Measurements from ENCODE around the gene PPIL6. TPM values are rescaled to one million over a fixed set of nuclear protein-coding genes. Genes with fewer than 3 reads are reported as not detected.

PPIL6 gene
- total RNA-seq, 1 donor from 2014 or later, result 8.4 TPM

DNA sequence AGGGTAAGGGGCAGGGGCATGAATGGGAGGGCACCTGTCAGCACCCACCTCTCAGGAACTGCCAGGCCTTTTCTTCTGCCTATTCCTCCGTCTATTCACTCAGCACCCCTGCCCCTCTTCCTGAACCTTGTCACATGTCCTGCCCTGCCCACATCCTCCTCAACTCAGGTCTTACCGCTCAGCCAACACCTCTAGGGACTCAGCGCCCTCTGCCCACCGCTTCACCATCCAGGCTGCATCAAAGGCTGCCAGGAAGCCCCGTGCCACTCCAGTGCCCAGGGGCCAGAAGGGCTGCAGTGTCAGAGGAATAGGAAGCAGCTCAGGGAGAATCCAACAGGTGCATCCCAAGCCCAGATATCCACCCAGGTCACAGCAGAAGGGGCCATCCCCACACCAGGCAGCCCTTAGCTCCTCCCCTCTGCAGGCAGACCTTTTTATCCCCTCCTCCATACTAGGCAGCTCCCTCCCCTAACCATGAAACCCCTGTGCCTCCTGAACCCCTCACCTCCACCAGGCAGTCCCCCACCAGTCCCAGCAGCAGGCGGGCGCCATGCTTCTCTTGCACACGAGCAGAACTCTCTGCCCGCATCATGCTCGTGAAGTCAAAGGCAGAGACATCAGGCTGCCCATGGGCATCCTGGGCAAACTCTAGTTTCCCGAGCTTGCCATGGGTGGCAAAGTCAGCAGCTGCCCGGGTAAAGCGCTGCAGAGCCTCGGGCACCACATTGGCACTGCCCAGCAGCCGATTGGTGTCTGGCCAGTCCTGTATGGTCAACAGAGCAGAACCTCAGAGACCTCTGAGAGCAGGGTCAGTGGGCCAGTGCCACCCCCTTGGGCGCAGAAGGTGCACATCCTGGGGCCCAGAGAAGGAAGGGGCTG is 9.6 kb upstream of the PPIL6 start:
- H3K4me3 ChIP-seq (ENCODE audit: low read depth, low read length), result no peak overlapping the region
- peaks cover 6% of the 10 kb centered on the region for H3K36me3 ChIP-seq (ENCODE audit: control insufficient read depth, insufficient read depth, low read length)
- no peak for FAIRE-seq
- H3K27me3 ChIP-seq (ENCODE audit: control insufficient read depth, insufficient read depth, low read length), result no peaks in the 10 kb centered on the region
- DNase-seq (ENCODE audit: low read depth), result no peak
- TF ChIP-seq, protein P1, sequence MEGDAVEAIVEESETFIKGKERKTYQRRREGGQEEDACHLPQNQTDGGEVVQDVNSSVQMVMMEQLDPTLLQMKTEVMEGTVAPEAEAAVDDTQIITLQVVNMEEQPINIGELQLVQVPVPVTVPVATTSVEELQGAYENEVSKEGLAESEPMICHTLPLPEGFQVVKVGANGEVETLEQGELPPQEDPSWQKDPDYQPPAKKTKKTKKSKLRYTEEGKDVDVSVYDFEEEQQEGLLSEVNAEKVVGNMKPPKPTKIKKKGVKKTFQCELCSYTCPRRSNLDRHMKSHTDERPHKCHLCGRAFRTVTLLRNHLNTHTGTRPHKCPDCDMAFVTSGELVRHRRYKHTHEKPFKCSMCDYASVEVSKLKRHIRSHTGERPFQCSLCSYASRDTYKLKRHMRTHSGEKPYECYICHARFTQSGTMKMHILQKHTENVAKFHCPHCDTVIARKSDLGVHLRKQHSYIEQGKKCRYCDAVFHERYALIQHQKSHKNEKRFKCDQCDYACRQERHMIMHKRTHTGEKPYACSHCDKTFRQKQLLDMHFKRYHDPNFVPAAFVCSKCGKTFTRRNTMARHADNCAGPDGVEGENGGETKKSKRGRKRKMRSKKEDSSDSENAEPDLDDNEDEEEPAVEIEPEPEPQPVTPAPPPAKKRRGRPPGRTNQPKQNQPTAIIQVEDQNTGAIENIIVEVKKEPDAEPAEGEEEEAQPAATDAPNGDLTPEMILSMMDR (IDR thresholded peaks at IDR 0.05; ENCODE audit: insufficient read depth, low read length, severe bottlenecking), result no peak

DNA sequence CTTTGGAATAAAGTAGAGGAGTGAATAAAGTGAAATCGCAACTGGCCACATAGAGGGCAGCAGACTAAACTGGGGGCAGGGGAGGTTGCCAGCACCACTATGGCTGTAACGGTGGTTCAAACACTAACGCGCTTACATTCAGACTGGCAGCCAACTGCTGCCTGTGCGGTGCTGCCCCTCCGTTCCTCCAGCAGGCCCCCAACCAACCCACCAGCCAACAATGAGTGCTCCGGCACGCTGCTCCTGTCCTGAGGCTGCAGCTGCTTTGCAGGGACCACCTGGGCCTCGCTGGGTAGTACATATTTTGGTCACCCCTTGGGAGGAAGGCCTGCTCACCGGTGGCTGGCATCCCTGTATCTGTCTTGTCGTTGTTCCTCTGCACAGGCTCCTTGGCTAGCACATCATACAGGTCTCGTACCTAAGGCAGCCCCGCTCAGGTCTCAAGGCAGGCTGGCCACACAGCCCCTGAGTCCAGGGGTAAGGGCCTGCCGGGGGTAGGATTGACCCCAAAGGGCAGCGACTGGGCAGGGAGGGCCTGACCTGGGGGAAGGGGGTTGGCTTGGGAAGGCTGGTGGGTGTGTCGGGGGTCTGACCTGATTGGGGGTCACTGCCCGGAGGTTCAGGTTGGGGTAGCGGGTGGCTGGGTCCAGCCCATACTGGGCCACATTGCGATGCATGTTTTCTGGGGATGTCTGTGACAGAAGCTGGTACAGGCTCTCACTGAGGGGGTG is 8.8 kb upstream of the PPIL6 start:
- Histone ChIP-seq H3K36me3 (ENCODE audit: control insufficient read depth, insufficient read depth, low read length) (peaks cover 6% of the 10 kb centered on the region), H3K4me3 (ENCODE audit: low read depth, low read length) (no peak overlapping the region), H3K27me3 (ENCODE audit: control insufficient read depth, insufficient read depth, low read length) (no peaks in the 10 kb centered on the region)
- FAIRE-seq (no peak), DNase-seq (ENCODE audit: low read depth) (no peak)
- TF ChIP-seq, protein P1 (IDR thresholded peaks at IDR 0.05; ENCODE audit: insufficient read depth, low read length, severe bottlenecking), result no peak

DNA sequence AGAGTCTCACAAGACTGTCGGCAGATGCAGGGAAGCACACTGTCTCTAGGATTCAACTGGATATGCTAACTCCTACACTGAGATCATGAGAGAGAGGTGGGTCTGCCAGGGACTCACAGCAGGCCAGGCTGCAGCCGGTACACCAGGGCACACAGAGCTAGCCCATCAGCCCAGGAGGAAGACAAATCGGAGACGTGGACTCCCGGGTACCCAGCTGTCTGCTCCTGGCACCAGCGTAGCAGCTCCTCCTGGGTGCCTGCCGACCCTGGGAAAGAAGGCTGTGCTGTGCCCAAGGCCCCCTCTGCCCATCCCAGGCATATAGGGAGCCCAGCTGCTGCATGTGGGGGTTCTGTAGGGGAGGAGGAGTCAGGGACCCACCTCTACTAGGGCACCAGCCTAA is 8.2 kb upstream of the PPIL6 start:
- FAIRE-seq, result no peak
- no peak overlapping the region for H3K4me3 ChIP-seq (ENCODE audit: low read depth, low read length)
- no peaks in the 10 kb centered on the region for H3K27me3 ChIP-seq (ENCODE audit: control insufficient read depth, insufficient read depth, low read length)
- TF ChIP-seq, protein P1 (IDR thresholded peaks at IDR 0.05; ENCODE audit: insufficient read depth, low read length, severe bottlenecking), result no peak
- H3K36me3 ChIP-seq (ENCODE audit: control insufficient read depth, insufficient read depth, low read length), result peaks cover 8% of the 10 kb centered on the region
- no peak for DNase-seq (ENCODE audit: low read depth)

DNA sequence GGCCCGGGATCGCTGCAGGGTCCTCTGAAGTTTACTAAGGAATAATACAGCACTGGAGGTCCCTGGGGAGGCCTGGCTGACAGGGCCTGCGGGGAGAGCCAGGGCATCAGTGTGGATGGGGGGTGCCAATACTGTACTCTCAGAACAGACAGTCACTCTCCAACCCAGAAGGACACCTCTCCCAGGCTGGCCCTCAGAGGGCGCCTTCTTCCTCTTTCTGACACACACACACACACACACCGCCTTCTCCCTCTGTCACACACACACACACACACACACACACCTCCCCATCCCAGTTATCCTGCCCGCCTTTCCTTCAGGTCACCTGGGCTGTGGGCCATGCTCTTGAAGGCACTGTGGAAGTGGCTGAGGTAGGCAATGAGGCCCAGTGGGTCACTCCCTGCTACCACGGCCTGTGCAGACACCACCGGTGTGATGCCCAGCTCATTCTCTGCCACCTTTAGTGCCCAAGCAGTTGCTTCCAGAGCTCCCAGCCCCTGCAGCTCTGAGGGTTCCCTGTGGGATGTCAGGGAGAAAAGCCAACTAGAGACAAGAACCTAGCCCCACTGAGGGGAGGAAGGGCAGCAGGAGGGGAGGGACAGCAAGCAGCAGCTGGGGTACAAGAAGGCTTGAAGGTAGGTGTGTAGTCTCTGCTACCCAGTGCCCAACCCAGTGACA is 7.6 kb upstream of the PPIL6 start:
- Histone ChIP-seq H3K36me3 (ENCODE audit: control insufficient read depth, insufficient read depth, low read length) (peaks cover 11% of the 10 kb centered on the region), H3K4me3 (ENCODE audit: low read depth, low read length) (no peak overlapping the region), H3K27me3 (ENCODE audit: control insufficient read depth, insufficient read depth, low read length) (no peaks in the 10 kb centered on the region)
- no peak for FAIRE-seq
- DNase-seq (ENCODE audit: low read depth), result no peak
- TF ChIP-seq, protein P1 (IDR thresholded peaks at IDR 0.05; ENCODE audit: insufficient read depth, low read length, severe bottlenecking), result no peak

DNA sequence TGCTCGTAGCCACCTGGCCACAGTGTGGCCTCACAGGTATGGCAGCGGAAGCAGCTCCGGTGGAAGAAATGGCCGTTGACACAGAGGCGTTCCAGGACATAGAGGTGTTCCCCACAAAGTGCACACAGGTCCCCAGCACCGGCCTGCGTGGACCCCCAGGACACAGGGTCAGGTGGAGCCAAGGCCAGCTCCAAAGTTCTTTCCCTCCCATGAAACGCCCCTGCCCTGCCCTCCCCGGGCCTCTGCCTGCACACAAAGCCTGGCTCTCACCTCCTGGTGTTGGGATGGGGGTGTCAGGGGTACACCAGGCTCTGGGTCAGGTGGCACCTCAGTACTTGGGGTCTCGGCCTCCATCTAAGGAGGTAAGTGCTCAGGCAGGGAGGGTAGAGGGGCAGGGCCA is 6.7 kb upstream of the PPIL6 start:
- Histone ChIP-seq H3K36me3 (ENCODE audit: control insufficient read depth, insufficient read depth, low read length) (peaks cover 15% of the 10 kb centered on the region), H3K27me3 (ENCODE audit: control insufficient read depth, insufficient read depth, low read length) (no peaks in the 10 kb centered on the region), H3K4me3 (ENCODE audit: low read depth, low read length) (no peak overlapping the region)
- TF ChIP-seq, protein P1 (IDR thresholded peaks at IDR 0.05; ENCODE audit: insufficient read depth, low read length, severe bottlenecking), result no peak
- no peak for FAIRE-seq
- DNase-seq (ENCODE audit: low read depth), result no peak
